Chondrocyte (in vitro differentiated cells): ENCODE data around the gene RALGPS2. TPM values are rescaled to one million over a fixed set of nuclear protein-coding genes. Genes with fewer than 3 reads are reported as not detected.
A peak's percentile ranks its signal among the peaks of the same experiment; 100 is the strongest.

Source experiments
- DNase-seq: peaks from one replicate; pipeline ENCODE4 v3.0.0; 2021; ENCODE audit warnings: mixed read lengths, low spot score
- H3K27ac Mint-ChIP-seq: one replicate; pipeline ENCODE4 v1.8.0; 2021; ENCODE audit warnings: mild to moderate bottlenecking, moderate library complexity, mixed read lengths; ENCODE audit not compliant: unreplicated experiment
- H3K27me3 Mint-ChIP-seq: 2 replicates; pipeline ENCODE4 v1.8.0; 2021; ENCODE audit warnings: low read depth, mixed read lengths
- H3K36me3 Mint-ChIP-seq: 2 replicates; pipeline ENCODE4 v1.8.0; 2021; ENCODE audit warnings: low read depth, mixed read lengths
- H3K4me1 Mint-ChIP-seq: 2 replicates; pipeline ENCODE4 v1.8.0; 2021; ENCODE audit warnings: low read depth, mild to moderate bottlenecking, mixed read lengths
- H3K4me3 Mint-ChIP-seq: one replicate; pipeline ENCODE4 v1.8.0; 2021; ENCODE audit warnings: mild to moderate bottlenecking, moderate library complexity, mixed read lengths; ENCODE audit not compliant: unreplicated experiment
- H3K9me3 Mint-ChIP-seq: 2 replicates; pipeline ENCODE4 v1.8.0; 2021; ENCODE audit warnings: low read depth, mixed read lengths
- total RNA-seq: library from RNA; stranded (reverse); gene quantifications from 3 replicates; pipeline ENCODE4 v1.2.1, GENCODE V29; 2021
- TF ChIP-seq, protein P1 (sequence below): fragments of 200-600 bp; sonication (generic); IDR thresholded peaks from 2 replicates; pipeline ENCODE4 v1.5.0; 2021; ENCODE audit warnings: antibody characterized with exemption, mild to moderate bottlenecking, moderate library complexity

RALGPS2 gene
- total RNA-seq, 1 donor from 2014 or later: 10.0 TPM

DNA sequence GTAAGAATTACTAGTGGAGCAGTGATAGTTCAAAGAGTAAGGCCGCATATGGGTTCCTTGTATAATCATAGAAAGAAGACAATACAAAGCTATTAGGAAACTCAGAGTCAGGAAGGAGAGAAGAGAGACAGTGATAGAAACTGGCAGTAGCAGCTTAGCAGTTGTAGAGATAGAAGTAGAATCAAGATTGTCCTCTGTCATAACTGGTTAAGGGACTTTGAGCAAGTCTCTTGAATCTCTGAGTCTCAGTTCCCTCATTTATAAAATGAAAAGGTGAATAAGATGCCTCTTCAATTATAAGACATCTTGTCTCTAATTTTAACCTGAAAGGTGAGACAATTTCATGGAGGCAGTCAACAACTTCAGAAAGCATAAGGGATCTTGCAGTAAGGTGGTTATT lies 6.5 kb upstream of the RALGPS2 start:
- Mint-ChIP-seq H3K27me3 (no peaks in the 10 kb centered on the region), H3K4me1 (peaks cover 8% of the 10 kb centered on the region), H3K27ac (no peak overlapping the region), H3K4me3 (no peak overlapping the region), H3K9me3 (no peaks in the 10 kb centered on the region), H3K36me3 (no peaks in the 10 kb centered on the region)
- DNase-seq: no peak
- TF ChIP-seq, protein P1, sequence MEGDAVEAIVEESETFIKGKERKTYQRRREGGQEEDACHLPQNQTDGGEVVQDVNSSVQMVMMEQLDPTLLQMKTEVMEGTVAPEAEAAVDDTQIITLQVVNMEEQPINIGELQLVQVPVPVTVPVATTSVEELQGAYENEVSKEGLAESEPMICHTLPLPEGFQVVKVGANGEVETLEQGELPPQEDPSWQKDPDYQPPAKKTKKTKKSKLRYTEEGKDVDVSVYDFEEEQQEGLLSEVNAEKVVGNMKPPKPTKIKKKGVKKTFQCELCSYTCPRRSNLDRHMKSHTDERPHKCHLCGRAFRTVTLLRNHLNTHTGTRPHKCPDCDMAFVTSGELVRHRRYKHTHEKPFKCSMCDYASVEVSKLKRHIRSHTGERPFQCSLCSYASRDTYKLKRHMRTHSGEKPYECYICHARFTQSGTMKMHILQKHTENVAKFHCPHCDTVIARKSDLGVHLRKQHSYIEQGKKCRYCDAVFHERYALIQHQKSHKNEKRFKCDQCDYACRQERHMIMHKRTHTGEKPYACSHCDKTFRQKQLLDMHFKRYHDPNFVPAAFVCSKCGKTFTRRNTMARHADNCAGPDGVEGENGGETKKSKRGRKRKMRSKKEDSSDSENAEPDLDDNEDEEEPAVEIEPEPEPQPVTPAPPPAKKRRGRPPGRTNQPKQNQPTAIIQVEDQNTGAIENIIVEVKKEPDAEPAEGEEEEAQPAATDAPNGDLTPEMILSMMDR: no peak

DNA sequence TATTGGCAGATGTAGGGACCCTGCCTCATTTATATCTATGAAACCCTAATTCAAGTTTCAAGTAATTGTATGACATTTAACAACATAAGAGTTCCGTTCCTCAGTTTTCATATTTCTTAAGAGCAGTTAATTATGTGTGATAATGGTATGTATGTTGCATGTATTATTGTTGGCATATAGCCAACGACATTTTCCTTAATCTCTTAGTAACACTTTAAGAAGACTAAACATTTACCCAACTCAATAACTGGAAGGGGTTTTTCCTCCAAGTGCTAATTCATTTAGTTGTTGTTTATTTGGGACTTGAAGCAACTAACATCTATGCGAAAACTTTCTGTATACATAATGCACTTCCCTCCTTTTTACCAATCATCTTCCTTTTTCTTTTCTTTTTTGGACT lies 1.5 kb upstream of the RALGPS2 start:
- Mint-ChIP-seq H3K27me3 (no peaks in the 10 kb centered on the region), H3K4me1 (peaks cover 12% of the 10 kb centered on the region), H3K36me3 (no peaks in the 10 kb centered on the region), H3K9me3 (no peaks in the 10 kb centered on the region), H3K4me3 (no peak overlapping the region), H3K27ac (no peak overlapping the region)
- TF ChIP-seq, protein P1: no peak
- no peak for DNase-seq

DNA sequence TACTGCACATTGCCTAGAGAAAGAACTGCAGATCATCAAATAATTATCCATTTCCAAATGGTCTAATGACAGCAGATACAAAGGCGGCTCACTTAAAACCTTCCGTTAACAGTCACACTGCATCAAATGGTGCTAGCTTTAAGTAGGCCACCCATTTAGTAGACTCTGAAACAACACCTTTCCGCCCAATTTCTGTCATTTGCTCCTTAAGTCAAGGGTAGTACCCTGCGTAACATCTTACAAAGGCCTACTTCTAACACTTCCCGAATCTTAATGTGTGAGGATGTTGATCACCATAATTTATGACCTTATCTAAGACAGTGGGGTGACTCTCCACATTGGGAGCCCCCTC lies 692 bp upstream of the RALGPS2 start:
- no peaks in the 10 kb centered on the region for H3K9me3 Mint-ChIP-seq
- H3K4me3 Mint-ChIP-seq: peak overlapping the region; percentile 77
- TF ChIP-seq, protein P1: no peak
- H3K4me1 Mint-ChIP-seq: peaks cover 12% of the 10 kb centered on the region
- H3K27me3 Mint-ChIP-seq: no peaks in the 10 kb centered on the region
- H3K36me3 Mint-ChIP-seq: no peaks in the 10 kb centered on the region
- DNase-seq: no peak
- H3K27ac Mint-ChIP-seq: peak overlapping the region; percentile 24

DNA sequence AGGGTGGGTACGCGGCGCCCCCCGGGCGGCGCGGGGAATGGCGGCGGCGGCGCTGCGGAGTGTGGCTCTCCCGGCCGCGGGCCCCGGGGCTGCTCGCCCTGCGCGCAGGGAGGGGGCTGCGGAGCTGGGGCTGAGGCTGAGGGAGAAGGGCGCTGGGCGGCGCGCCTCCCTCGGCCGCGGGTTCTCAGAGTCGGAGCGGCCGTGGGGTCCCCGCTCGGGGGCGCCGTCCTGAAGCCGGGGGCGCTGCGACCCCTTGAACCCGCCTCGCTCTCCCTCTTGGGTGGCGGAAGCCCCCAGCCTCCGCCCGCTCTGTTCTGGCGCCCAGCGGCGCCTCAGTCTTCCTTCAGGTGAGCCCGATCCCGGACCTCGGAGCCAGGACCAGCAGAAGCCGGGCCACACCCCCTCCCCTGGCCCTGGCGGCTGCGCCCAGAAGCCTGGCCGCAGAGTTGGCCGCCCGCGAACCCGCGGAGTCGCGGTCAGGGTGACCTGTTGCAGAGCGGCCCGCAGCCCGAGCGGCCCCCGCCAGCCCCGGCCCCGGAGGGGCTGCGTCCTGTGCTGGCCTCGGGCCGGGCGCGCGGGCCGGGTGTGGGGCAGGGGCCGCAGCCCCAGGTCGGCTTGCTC lies 532 bp downstream of the RALGPS2 start:
- Mint-ChIP-seq H3K36me3 (no peaks in the 10 kb centered on the region), H3K27ac (no peak overlapping the region)

DNA sequence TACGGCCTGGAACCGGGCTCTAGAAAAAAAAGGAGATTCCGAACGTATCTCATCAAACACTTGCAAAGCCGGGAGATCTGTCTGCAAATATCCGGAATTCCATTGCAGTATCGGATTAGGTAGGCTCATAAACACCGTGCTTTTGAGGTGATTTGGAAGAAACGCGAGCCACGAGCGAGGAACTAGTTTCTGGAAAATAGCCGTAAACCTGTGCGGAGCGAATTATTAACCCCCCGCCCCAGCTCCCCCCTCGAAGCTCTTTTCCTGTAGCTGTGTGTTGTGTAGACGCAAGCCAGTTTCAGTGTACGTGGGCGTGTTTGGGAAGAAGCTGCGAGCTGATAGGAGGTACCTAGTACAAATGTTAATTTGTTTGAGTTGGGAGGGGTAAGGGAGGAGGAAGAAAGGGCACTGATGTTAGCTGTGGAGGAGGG lies 1.1 kb downstream of the RALGPS2 start:
- no peaks in the 10 kb centered on the region for H3K36me3 Mint-ChIP-seq
- TF ChIP-seq, protein P1: no peak
- no peaks in the 10 kb centered on the region for H3K9me3 Mint-ChIP-seq
- peaks cover 12% of the 10 kb centered on the region for H3K4me1 Mint-ChIP-seq
- peak overlapping the region; percentile 79 for H3K27ac Mint-ChIP-seq
- H3K4me3 Mint-ChIP-seq: peak overlapping the region; percentile 73
- H3K27me3 Mint-ChIP-seq: no peaks in the 10 kb centered on the region
- no peak for DNase-seq

More for the DNA sequence above, 532 bp downstream of the RALGPS2 start:
- no peaks in the 10 kb centered on the region for H3K27me3 Mint-ChIP-seq
- H3K4me3 Mint-ChIP-seq: peak overlapping the region; percentile 73
- peaks cover 12% of the 10 kb centered on the region for H3K4me1 Mint-ChIP-seq
- no peaks in the 10 kb centered on the region for H3K9me3 Mint-ChIP-seq
- TF ChIP-seq, protein P1: peak; percentile 59
- DNase-seq: no peak
